HEK293T (cell line): ENCODE measurements around the gene RSPH6A.
A peak's percentile ranks its signal among the peaks of the same experiment; 100 is the strongest.

Experiments used
- CTCF ChIA-PET: fragments of 350-600 bp; formaldehyde crosslinking; extraction: SDS; loops from one replicate; lab custom pipeline; 2021; ENCODE audit warnings: antibody characterized with exemption, inconsistent platforms; lab: Yijun Ruan, JAX
- POLR2A ChIA-PET: fragments of 350-600 bp; formaldehyde crosslinking; extraction: SDS; loops from one replicate; lab custom pipeline; 2020; ENCODE audit warnings: antibody characterized with exemption, inconsistent platforms; lab: Yijun Ruan, JAX
- DNase-seq: peaks from one replicate; pipeline ENCODE4 v3.0.0; 2012; ENCODE audit warnings: mixed read lengths; ENCODE audit errors: extremely low spot score
- ARNT ChIP-seq: fragments of 450-650 bp; IDR thresholded peaks from 2 replicates; pipeline ENCODE4 v1.6.1; 2017; ENCODE audit warnings: mild to moderate bottlenecking
- BHLHE40 ChIP-seq: fragments of 450-650 bp; IDR thresholded peaks from 2 replicates; pipeline ENCODE4 v1.6.1; 2016; ENCODE audit warnings: mild to moderate bottlenecking, moderate library complexity, borderline replicate concordance
- CTBP1 ChIP-seq: fragments of 450-650 bp; IDR thresholded peaks from 2 replicates; pipeline ENCODE4 v1.6.1; 2016; ENCODE audit warnings: borderline replicate concordance
- ELF4 ChIP-seq: fragments of 450-650 bp; IDR thresholded peaks from 2 replicates; pipeline ENCODE4 v1.6.1; 2017; ENCODE audit warnings: antibody characterized with exemption
- FOXA1 ChIP-seq: fragments of 450-650 bp; IDR thresholded peaks from 2 replicates; pipeline ENCODE4 v1.6.1; 2016; ENCODE audit warnings: mild to moderate bottlenecking
- FOXK2 ChIP-seq: fragments of 450-650 bp; IDR thresholded peaks from 2 replicates; pipeline ENCODE4 v1.6.1; 2016; ENCODE audit warnings: mild to moderate bottlenecking
- FOXM1 ChIP-seq: fragments of 450-650 bp; IDR thresholded peaks from 2 replicates; pipeline ENCODE4 v1.6.1; 2017; ENCODE audit warnings: mild to moderate bottlenecking, borderline replicate concordance
- HDGF ChIP-seq: fragments of 450-650 bp; IDR thresholded peaks from 2 replicates; pipeline ENCODE4 v1.6.1; 2017; ENCODE audit warnings: antibody characterized with exemption, borderline replicate concordance
- L3MBTL2 ChIP-seq: fragments of 450-650 bp; conservative IDR thresholded peaks from 2 replicates; pipeline ENCODE4 v1.6.1; 2016; ENCODE audit warnings: mild to moderate bottlenecking
- LEF1 ChIP-seq: fragments of 450-650 bp; IDR thresholded peaks from 2 replicates; pipeline ENCODE4 v1.6.1; 2017; ENCODE audit warnings: mild to moderate bottlenecking, borderline replicate concordance
- NFRKB ChIP-seq: fragments of 450-650 bp; IDR thresholded peaks from 2 replicates; pipeline ENCODE4 v1.6.1; 2016; ENCODE audit warnings: mild to moderate bottlenecking, moderate library complexity
- SP1 ChIP-seq: fragments of 450-650 bp; IDR thresholded peaks from 2 replicates; pipeline ENCODE4 v1.6.1; 2017
- SUZ12 ChIP-seq: fragments of 450-650 bp; IDR thresholded peaks from 2 replicates; pipeline ENCODE4 v1.6.1; 2016; ENCODE audit warnings: mild to moderate bottlenecking
- TARDBP ChIP-seq: fragments of 450-650 bp; IDR thresholded peaks from 2 replicates; pipeline ENCODE4 v1.6.1; 2016
- ZNF384 ChIP-seq: fragments of 450-650 bp; IDR thresholded peaks from 2 replicates; pipeline ENCODE4 v1.6.1; 2016
- TF ChIP-seq, protein P1 (sequence below): fragments of 450-650 bp; IDR thresholded peaks from 2 replicates; pipeline ENCODE4 v1.6.1; 2016

RSPH6A gene

DNA sequence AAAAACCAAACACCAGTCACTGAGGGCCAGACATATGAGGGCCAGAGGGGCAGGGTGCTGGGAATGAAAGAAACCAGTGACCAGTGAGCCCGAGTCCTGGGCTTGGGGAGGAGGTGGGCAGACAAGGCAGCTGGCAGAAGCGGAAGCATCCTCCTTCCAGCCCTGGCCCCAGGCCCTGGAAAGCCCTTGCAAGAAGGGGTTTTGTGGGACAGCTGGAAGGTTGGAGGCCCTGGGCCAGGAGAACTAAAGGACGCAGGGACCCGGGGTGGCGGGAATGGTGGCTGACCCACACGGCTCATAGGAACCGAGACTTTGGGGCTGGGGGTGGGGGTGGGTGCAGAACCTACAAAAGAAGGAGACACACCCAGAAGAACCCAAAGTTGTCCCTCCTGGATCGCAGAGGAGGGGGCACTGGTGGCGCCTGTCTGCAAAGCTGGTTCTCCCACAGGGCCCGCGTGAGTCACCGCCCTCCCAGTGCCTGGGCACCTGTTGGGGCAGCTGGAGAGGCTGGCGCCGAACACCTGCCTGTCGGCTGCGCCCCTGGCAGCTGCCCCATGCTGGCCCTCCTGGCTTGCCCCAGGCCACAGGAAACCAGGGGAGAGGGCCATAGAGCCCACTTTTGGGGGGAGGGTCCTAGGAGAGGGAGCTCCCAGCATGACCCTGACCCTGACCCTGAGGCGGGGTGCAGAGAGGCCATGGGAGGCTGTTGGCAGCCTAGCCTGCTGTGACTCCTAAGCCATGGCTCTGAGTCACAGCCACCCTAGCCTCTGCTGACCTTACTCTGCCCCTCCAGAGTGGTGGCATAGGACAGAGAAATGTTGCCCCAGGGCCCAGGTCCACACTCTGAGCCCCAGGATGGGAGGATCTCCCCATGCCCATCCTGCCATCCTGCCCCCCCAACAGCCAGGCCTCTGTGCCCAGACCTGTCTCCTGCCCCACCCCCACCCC, 33.6 kb downstream of the RSPH6A start:
- DNase-seq = no peak
- ChIA-PET POLR2A (interaction anchor here (1.5 to 2.4 kb wide), 2 partner anchors 9 to 14 kb away, joined by 5 to 9 read pairs; no protein-coding TSS in a partner anchor), CTCF (no interaction called here)
- no peak for TF ChIP-seq CTBP1
- TF ChIP-seq HDGF = no peak
- TF ChIP-seq SP1 = no peak
- TF ChIP-seq BHLHE40 = no peak
- no peak for TF ChIP-seq ZNF384
- no peak for TF ChIP-seq FOXA1
- TF ChIP-seq TARDBP = no peak
- no peak for TF ChIP-seq FOXK2
- TF ChIP-seq SUZ12 = no peak

DNA sequence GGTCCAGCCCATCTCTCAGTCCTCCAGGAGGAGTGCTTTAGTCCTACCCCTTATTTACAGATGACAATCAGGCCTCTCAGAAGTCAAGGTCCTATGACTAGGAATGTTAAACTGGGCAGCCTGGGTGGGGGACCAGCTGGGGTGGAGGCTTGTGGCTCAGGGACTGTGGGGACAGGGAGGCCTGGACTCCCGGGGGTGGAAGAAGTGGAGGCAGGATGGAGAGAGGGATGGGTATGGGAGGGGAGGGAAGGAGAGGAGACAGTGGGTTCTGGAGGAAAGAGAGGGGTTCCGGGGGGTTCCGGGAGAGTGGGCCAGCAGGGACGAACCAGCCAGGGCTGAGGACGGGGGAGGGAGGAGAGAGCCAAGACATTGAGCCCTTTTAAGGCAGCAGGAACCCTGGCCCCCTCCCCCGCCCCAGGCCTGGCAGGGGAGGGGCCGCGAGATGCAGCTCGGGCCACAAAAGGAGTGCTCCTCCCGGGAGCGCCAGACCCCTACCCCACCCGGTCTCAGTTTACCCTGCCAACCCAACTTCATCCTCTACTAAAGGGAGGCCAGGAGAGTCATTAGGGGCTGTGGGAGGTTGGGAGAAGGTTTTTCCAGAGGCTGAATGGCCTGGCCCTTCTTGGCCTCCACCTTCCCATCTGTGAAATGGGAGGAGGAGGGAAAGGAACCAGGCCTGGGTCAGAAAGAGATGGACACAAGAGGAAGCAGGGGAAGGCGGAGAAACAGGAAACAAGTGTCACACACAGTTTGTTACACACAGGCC, 34.5 kb downstream of the RSPH6A start:
- no peak for TF ChIP-seq TARDBP
- TF ChIP-seq FOXA1 = no peak
- TF ChIP-seq, protein P1, sequence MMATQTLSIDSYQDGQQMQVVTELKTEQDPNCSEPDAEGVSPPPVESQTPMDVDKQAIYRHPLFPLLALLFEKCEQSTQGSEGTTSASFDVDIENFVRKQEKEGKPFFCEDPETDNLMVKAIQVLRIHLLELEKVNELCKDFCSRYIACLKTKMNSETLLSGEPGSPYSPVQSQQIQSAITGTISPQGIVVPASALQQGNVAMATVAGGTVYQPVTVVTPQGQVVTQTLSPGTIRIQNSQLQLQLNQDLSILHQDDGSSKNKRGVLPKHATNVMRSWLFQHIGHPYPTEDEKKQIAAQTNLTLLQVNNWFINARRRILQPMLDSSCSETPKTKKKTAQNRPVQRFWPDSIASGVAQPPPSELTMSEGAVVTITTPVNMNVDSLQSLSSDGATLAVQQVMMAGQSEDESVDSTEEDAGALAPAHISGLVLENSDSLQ = no peak
- no peak for TF ChIP-seq CTBP1
- no peak for TF ChIP-seq ZNF384
- TF ChIP-seq NFRKB = no peak
- no peak for TF ChIP-seq ELF4
- TF ChIP-seq SUZ12 = no peak
- TF ChIP-seq L3MBTL2 = no peak
- no peak for TF ChIP-seq FOXK2
- TF ChIP-seq LEF1 = no peak
- no peak for TF ChIP-seq BHLHE40
- TF ChIP-seq HDGF = no peak
- no peak for TF ChIP-seq ARNT
- no peak for TF ChIP-seq FOXM1
- TF ChIP-seq SP1 = no peak
- POLR2A ChIA-PET = interaction anchor here (2.4 kb wide), 1 partner anchor 8 kb away, joined by 9 read pairs; no protein-coding TSS in a partner anchor
- DNase-seq = no peak
- CTCF ChIA-PET = no interaction called here

DNA sequence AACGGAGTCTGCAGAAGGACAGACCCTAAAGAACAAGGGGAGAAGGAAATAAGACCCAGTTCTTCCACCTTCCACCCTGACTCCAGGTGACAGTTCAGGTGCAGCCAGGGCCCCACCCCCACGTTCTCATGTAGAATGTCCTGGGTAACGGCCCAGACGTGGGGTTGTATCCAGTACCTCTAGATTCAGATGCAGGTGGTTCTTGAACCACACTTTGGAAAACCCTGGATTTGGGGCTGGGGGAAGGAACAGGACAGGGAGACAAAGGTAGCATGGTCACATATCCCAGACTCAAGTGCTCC, 35.0 kb downstream of the RSPH6A start:
- ChIA-PET POLR2A (no interaction called here), CTCF (interaction anchor here (0.7 kb wide), 1 partner anchor 122 kb away, joined by 3 read pairs; no protein-coding TSS in a partner anchor)

DNA sequence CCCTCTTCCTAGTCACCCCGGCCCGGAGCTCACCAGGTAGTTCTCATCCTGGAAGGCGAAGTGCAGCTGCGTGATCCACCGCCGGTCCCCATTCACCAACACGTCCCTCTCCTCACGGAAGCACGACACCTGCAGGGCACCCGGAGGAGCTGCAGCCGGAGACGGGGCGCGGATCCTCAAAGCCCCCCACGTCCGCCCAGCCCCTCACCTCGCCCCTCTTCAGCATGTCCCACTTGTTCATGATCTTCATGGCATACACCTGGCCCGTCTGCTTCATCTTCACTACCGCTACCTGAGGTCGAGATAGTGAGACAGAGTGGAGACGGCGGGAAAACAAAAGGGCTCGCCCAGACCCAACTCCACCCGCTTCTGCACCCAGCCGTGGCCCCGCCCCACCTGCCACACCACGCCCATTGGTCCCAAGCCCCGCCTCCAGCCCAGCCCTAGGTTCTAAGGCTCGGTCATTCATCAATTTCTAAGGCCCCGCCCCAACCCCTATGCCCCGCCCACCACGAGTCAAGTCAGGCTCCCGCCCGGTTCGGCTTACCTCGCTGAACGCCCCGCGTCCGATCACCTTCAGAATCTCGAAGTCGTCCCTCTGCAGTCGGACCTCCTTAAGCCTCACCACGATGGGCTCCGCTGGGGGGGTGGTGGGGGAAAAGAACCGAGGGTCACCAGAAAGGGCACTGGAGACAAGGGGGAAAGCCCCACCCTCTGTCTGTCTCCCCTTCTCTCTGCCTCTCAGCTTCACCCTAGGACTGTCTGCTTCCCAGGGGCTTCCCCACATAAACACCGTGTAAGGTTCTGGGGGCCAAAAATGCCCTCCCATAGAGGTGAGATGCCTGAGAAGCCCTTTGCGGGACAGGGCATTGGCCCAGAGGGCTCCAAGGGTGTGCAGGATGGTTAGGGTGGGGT, 35.6 kb downstream of the RSPH6A start:
- ChIA-PET CTCF (interaction anchor here (0.6 to 1.5 kb wide), 6 partner anchors 9 to 216 kb away, joined by 3 to 16 read pairs (median 3); partner anchors contain the start of genes CCDC61, DMWD, QPCTL and SIX5), POLR2A (interaction anchor here (0.6 to 1.5 kb wide), 4 partner anchors 9 to 91 kb away, joined by 3 to 10 read pairs (median 6); partner anchors contain the start of gene SIX5)
- TF ChIP-seq, protein P1 = peak; percentile 83
- TF ChIP-seq FOXK2 = no peak
- DNase-seq = peak; percentile 95

More for the DNA sequence above, 35.0 kb downstream of the RSPH6A start:
- no peak for DNase-seq
- TF ChIP-seq, protein P1 = no peak
- no peak for TF ChIP-seq ELF4
- no peak for TF ChIP-seq LEF1

DNA sequence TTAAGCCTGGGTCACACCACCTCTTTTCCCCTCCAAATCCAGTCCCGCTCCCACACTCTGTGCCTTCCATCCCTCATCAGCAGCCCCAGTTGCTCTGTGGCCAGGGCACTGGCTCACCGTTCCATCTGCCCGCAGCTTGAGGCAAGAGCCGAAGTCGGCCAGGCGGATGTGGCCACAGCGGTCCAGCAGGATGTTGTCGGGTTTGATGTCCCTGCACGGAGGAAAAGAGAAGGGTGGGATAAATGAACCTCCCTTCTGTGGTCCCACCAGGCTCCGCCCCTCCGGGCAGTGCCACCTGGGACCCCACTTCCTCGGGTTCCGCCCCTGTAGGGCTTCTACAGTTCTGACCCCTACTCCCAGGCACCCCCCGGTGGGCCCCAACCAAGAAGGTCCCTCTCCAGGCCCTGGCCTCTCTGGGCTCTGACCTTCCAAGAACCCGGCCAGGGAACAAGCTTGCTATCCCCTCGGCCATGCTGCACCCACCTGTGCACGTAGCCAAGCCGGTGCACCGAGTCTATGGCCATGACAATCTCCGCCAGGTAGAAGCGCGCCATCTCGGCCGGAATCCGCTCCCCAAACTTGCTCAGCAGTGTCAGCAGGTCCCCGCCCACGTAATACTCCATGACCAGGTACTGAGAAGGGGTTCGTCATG, 37.0 kb downstream of the RSPH6A start:
- ChIA-PET POLR2A (interaction anchor here (1.5 kb wide), 1 partner anchor 8 kb away, joined by 10 read pairs; no protein-coding TSS in a partner anchor), CTCF (interaction anchor here (1.5 kb wide), 1 partner anchor 10 kb away, joined by 6 read pairs; no protein-coding TSS in a partner anchor)
- DNase-seq = no peak
- TF ChIP-seq ZNF384 (no peak), ELF4 (no peak), SUZ12 (no peak), LEF1 (no peak), FOXK2 (no peak), CTBP1 (no peak), BHLHE40 (no peak)
- TF ChIP-seq, protein P1 = no peak
